Duodenal mucosa (tissue), 2 donors: ENCODE measurements around the gene PPIA.
"Not testable (repeated sequence)": the region's sequence is repeated elsewhere in the genome, so short reads cannot be mapped to it uniquely, and the experiment has no call there.

Source experiments
- H3K27ac ChIP-seq: one replicate; pipeline ENCODE4 v1.7.0; 2013; ENCODE audit warnings: low read depth, low read length
- H3K27me3 ChIP-seq, 2 donors: one replicate each; pipeline ENCODE4 v1.7.0; 2013; ENCODE audit warnings: low read length in 2 of 2, control low read depth in 1 of 2; ENCODE audit not compliant: insufficient read depth in 2 of 2, control insufficient read depth in 1 of 2
- H3K36me3 ChIP-seq, 2 donors: one replicate each; pipeline ENCODE4 v1.7.0; 2013; ENCODE audit warnings: low read length in 2 of 2, control low read depth in 1 of 2; ENCODE audit not compliant: insufficient read depth in 2 of 2, control insufficient read depth in 1 of 2
- H3K4me1 ChIP-seq, 2 donors: one replicate each; pipeline ENCODE4 v1.7.0; 2013; ENCODE audit warnings: low read length in 2 of 2, control low read depth in 1 of 2; ENCODE audit not compliant: insufficient read depth in 2 of 2, control insufficient read depth in 1 of 2
- H3K4me3 ChIP-seq, 2 donors: one replicate each; pipeline ENCODE4 v1.7.0; 2013; ENCODE audit warnings: low read length in 2 of 2, low read depth in 1 of 2
- H3K9ac ChIP-seq, 2 donors: one replicate each; pipeline ENCODE4 v1.7.0; 2013; ENCODE audit warnings: low read length in 2 of 2, low read depth in 1 of 2
- H3K9me3 ChIP-seq, 2 donors: one replicate each; pipeline ENCODE4 v1.7.0; 2013; ENCODE audit warnings: low read length in 2 of 2, control low read depth in 1 of 2; ENCODE audit not compliant: control insufficient read depth in 1 of 2

Gene PPIA

DNA sequence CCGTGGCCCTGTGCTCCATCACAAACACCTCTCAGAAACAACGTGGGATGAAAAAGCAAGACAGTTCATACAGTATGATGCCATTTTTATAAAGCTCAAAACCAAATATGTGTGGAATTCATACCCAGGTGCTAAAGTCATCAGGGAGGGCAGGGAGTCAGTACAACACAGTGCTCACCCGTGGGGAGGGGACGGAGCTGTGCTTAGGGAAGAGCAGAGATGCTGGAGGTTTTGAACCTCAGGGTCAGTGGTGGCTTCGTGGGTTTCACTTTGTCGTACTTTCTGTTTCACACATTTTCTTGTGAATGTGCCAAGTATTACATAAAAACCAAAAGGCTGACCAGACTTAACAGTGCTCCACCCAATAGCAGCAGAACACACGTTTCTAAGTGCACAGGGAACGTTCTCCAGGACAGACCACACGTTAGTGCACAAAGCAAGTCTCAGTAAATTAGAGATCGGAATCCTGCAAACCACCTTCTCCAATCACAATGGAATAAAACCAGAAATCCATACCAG is 26.6 kb upstream of the PPIA start:
- Histone ChIP-seq H3K36me3 (peaks cover 27 to 33% of the 10 kb centered on the region in 2 donors), H3K9ac (peak overlapping the region in 1 of 2 donors; percentile 34), H3K4me3 (peak overlapping the region; percentile 9 to 30), H3K27ac (no peak overlapping the region), H3K9me3 (no peaks in the 10 kb centered on the region), H3K4me1 (peaks cover 32 to 33% of the 10 kb centered on the region in 2 donors), H3K27me3 (no peaks in the 10 kb centered on the region)

DNA sequence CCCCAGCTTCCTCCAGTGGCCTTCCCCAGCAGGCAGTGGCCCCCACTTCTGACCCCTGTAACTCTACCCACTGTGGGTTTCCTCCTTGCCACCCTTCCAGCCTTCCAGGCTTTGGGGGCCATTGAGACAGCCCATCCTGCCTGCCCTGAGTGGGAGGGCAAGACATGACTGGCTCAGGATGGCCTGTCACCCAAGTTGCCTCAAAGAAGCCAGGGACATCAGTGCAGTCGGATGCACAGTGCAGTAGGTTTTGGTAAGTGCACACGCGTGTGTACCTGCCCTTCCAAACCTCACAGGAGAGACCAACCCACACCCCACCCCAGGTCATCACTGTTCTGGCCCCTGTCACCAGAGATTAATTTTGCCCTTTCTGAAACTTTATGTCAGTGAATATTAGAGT is 25.1 kb upstream of the PPIA start:
- H3K27me3 ChIP-seq: no peaks in the 10 kb centered on the region
- no peaks in the 10 kb centered on the region for H3K9me3 ChIP-seq
- H3K36me3 ChIP-seq: peaks cover 12 to 18% of the 10 kb centered on the region in 2 donors
- peaks cover 32 to 33% of the 10 kb centered on the region in 2 donors for H3K4me1 ChIP-seq
- no peak overlapping the region for H3K4me3 ChIP-seq
- no peak overlapping the region for H3K27ac ChIP-seq
- H3K9ac ChIP-seq: no peak overlapping the region

DNA sequence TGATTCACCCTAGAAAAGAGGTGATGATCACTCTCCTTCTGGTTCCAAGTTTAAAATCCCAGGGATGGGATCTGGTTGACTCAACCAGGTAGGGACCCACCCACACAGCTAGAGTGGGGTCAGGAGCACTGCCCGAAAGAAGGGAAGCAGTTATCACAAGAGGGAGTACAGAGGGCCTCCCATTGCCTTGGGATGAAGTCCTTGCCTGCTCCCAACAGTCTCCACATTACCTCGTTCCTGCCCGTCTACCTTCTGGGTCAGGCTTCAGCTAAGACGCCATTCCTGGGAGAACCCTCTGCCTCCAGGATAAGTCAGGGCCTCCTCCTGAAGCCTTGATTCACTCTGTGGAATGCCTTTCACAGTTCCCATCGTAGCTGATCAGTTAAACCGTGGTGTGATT is 24.0 kb upstream of the PPIA start:
- H3K4me3 ChIP-seq: no peak overlapping the region
- no peaks in the 10 kb centered on the region for H3K27me3 ChIP-seq
- peaks cover under 1 to 7% of the 10 kb centered on the region in 2 donors for H3K36me3 ChIP-seq
- H3K27ac ChIP-seq: no peak overlapping the region
- H3K9me3 ChIP-seq: no peaks in the 10 kb centered on the region
- no peak overlapping the region for H3K9ac ChIP-seq
- H3K4me1 ChIP-seq: peaks cover 29 to 32% of the 10 kb centered on the region in 2 donors

- peaks cover 25 to 27% of the 10 kb centered on the region in 2 donors for H3K4me1 ChIP-seq
- H3K9me3 ChIP-seq: no peaks in the 10 kb centered on the region
- H3K9ac ChIP-seq: no peak overlapping the region
- peaks cover 0 to 3% of the 10 kb centered on the region in 2 donors for H3K36me3 ChIP-seq
- H3K27ac ChIP-seq: no peak overlapping the region
- H3K4me3 ChIP-seq: no peak overlapping the region
- no peaks in the 10 kb centered on the region for H3K27me3 ChIP-seq
Observed at GRCh38 chr7:44772867-44773266, 23.6 kb upstream of the PPIA start.

DNA sequence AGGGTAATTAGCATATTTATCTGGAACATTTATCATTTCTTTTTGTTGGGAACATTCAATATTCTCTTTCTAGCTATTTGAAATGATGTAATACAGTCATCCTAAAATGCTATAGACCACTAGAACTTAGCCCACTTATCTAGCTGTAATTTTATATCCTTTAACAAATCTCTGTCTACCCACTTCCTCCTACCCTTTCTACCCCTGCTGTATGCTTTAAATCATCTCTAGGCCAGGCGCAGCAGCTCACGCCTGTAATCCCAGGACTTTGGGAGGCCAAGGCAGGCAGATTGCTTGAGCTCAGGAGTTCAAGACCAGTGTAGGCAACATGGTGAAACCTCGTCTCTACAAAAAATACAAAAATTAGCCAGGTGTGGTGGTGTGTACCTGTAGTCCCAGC is 22.0 kb upstream of the PPIA start:
- not testable (repeated sequence) for H3K4me3 ChIP-seq, H3K27ac ChIP-seq, H3K9me3 ChIP-seq, H3K9ac ChIP-seq, H3K36me3 ChIP-seq, H3K27me3 ChIP-seq
- peaks cover 9 to 11% of the 10 kb centered on the region in 2 donors for H3K4me1 ChIP-seq

- Histone ChIP-seq H3K4me1 (peaks cover 0 to 2% of the 10 kb centered on the region in 2 donors), H3K27ac (no peak overlapping the region), H3K9me3 (no peaks in the 10 kb centered on the region), H3K27me3 (no peaks in the 10 kb centered on the region), H3K4me3 (no peak overlapping the region), H3K36me3 (no peaks in the 10 kb centered on the region), H3K9ac (no peak overlapping the region)
Observed at GRCh38 chr7:44775383-44776107, 20.9 kb upstream of the PPIA start.

DNA sequence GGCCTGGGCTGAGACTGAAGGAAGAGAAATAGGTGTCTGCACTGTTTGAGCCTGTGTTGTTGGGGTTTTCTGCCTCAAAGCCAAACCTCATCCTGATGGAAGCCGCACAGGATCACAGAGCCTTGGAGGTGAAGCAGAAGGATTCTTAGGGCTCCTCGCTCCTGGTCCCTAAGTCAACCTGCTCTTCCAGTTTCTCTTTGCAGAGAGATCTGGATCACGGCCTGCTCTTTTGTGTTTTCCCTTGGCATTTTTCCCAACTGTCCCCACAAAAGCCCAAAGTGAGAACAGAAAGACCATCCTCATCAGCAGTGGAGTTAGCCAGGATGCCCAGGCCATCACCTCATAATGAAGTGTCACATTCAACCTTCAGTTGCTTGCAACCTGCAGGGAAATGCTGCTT is 20.3 kb upstream of the PPIA start:
- Histone ChIP-seq H3K36me3 (no peaks in the 10 kb centered on the region), H3K27me3 (no peaks in the 10 kb centered on the region), H3K9ac (no peak overlapping the region), H3K9me3 (no peaks in the 10 kb centered on the region), H3K4me1 (no peaks in the 10 kb centered on the region), H3K4me3 (no peak overlapping the region), H3K27ac (no peak overlapping the region)

GRCh38 chr7:44782460-44782859 is 14.0 kb upstream of the PPIA start:
- H3K4me1 ChIP-seq: no peaks in the 10 kb centered on the region
- no peak overlapping the region for H3K4me3 ChIP-seq
- no peaks in the 10 kb centered on the region for H3K27me3 ChIP-seq
- no peak overlapping the region for H3K9ac ChIP-seq
- no peaks in the 10 kb centered on the region for H3K9me3 ChIP-seq
- H3K27ac ChIP-seq: no peak overlapping the region
- no peaks in the 10 kb centered on the region for H3K36me3 ChIP-seq

GRCh38 chr7:44783407-44783806 is 13.1 kb upstream of the PPIA start:
- H3K4me3 ChIP-seq: no peak overlapping the region
- H3K4me1 ChIP-seq: no peaks in the 10 kb centered on the region
- no peaks in the 10 kb centered on the region for H3K36me3 ChIP-seq

GRCh38 chr7:44784364-44784763 is 12.1 kb upstream of the PPIA start:
- no peaks in the 10 kb centered on the region for H3K4me1 ChIP-seq
- H3K4me3 ChIP-seq: no peak overlapping the region
- H3K27me3 ChIP-seq: no peaks in the 10 kb centered on the region
- no peaks in the 10 kb centered on the region for H3K9me3 ChIP-seq
- no peak overlapping the region for H3K27ac ChIP-seq
- H3K36me3 ChIP-seq: no peaks in the 10 kb centered on the region
- H3K9ac ChIP-seq: no peak overlapping the region

More at GRCh38 chr7:44783407-44783806, 13.1 kb upstream of the PPIA start:
- Histone ChIP-seq H3K27me3 (no peaks in the 10 kb centered on the region), H3K9ac (no peak overlapping the region), H3K27ac (no peak overlapping the region), H3K9me3 (no peaks in the 10 kb centered on the region)
